ENCODE results near the gene NPSR1. TPM values are rescaled to one million over a fixed set of nuclear protein-coding genes. Genes with fewer than 3 reads are reported as not detected.

The NPSR1 gene
- total and polyA plus RNA-seq, 9 of the 15 experiments (the other 6 are each of a cell fraction or from before 2014, with no cell fraction given) = not detected

- TF ChIP-seq HNRNPLL (IDR thresholded peaks at IDR 0.05; ENCODE audit: low read depth, low read length, poor library complexity, severe bottlenecking) = no peak
- no peak for TF ChIP-seq MEIS2 (IDR thresholded peaks at IDR 0.05; ENCODE audit: partially characterized antibody)
- TF ChIP-seq U2AF1 (optimal IDR thresholded peaks at IDR 0.05; ENCODE audit: low read depth, low read length) = no peak
- TF ChIP-seq SMAD1 (IDR thresholded peaks at IDR 0.05; ENCODE audit: low read depth, low read length, partially characterized antibody) = no peak
- TF ChIP-seq, protein P1, sequence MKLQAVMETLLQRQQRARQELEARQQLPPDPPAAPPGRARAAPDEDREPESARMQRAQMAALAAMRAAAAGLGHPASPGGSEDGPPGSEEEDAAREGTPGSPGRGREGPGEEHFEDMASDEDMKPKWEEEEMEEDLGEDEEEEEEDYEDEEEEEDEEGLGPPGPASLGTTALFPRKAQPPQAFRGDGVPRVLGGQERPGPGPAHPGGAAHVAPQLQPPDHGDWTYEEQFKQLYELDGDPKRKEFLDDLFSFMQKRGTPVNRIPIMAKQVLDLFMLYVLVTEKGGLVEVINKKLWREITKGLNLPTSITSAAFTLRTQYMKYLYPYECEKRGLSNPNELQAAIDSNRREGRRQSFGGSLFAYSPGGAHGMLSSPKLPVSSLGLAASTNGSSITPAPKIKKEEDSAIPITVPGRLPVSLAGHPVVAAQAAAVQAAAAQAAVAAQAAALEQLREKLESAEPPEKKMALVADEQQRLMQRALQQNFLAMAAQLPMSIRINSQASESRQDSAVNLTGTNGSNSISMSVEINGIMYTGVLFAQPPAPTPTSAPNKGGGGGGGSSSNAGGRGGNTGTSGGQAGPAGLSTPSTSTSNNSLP (IDR thresholded peaks at IDR 0.05; ENCODE audit: borderline replicate concordance, low read depth, low read length) = no peak
- TF ChIP-seq KLF10 (CRISPR knock-in tag; IDR thresholded peaks at IDR 0.05) = no peak
Measured at GRCh38 chr7:34751725-34752643, 94.0 kb downstream of the NPSR1 start (continued).

GRCh38 chr7:34752929-34753328 lies 94.9 kb downstream of the NPSR1 start:
- FAIRE-seq = no peak
- intact Hi-C loops (cut with micrococcal nuclease) = no loop called here
- 0% methylated on average over 3 of the region's 3 CpGs for WGBS (ENCODE audit: insufficient coverage, low coverage, missing lambda C conversion rate)

More at GRCh38 chr7:34752929-34753328, 94.9 kb downstream of the NPSR1 start:
- Histone ChIP-seq H3K4me3 (no peak overlapping the region), H3K9ac (ENCODE audit: insufficient read depth in 1 of 2, low read depth in 2 of 2, low read length in 2 of 2) (no peak overlapping the region), H3K27me3 (ENCODE audit: control insufficient read depth in 2 of 2, insufficient read depth in 2 of 2, low read length in 2 of 2) (no peaks in the 10 kb centered on the region), H3K4me2 (ENCODE audit: insufficient read depth, low read length) (no peak overlapping the region), H3K36me3 (ENCODE audit: control insufficient read depth, insufficient read depth, low read length) (no peaks in the 10 kb centered on the region), H2AFZ (ENCODE audit: low read depth, low read length) (no peak overlapping the region), H3K4me1 (replicated peaks in 1 of 2; ENCODE audit: control insufficient read depth in 2 of 2, insufficient read depth in 2 of 2, low read length in 2 of 2) (no peaks in the 10 kb centered on the region), H4K20me1 (replicated peaks; ENCODE audit: control insufficient read depth, insufficient read depth, low read length) (no peaks in the 10 kb centered on the region), H3K79me2 (ENCODE audit: control insufficient read depth, insufficient read depth, low read length) (no peaks in the 10 kb centered on the region), H3K9me1 (ENCODE audit: control insufficient read depth, insufficient read depth, low read length) (no peaks in the 10 kb centered on the region), H3K27ac (ENCODE audit: extremely low read depth, low read depth, low read length) (no peak overlapping the region), H3K9me3 (replicated peaks; ENCODE audit: control insufficient read depth, insufficient read depth, low read depth, low read length) (no peaks in the 10 kb centered on the region)
- no peak for DNase-seq (ENCODE audit: extremely low read depth in 1 of 4, low spot score in 3 of 4)
- no TSS peak for BruUV-seq (replicated peaks)
- ChIA-PET POLR2A (no interaction called here), CTCF (ENCODE audit: low intra/inter-chr PET ratio) (no interaction called here)
- TF ChIP-seq PRMT5 (CRISPR knock-in tag; IDR thresholded peaks at IDR 0.05) = no peak
- in situ Hi-C loops (cut with MboI) = no loop called here
- no peak for ATAC-seq

Data from K562 (cell line).